ENCODE measurements around the gene ITFG2. TPM values are rescaled to one million over a fixed set of nuclear protein-coding genes. Genes with fewer than 3 reads are reported as not detected.
A peak's percentile ranks its signal among the peaks of the same experiment; 100 is the strongest.
"Not testable (repeated sequence)": the region's sequence is repeated elsewhere in the genome, so short reads cannot be mapped to it uniquely, and the experiment has no call there.

Gene ITFG2
- polyA plus RNA-seq (2014; cell fraction: cytosol; rRNA removed), result 45.1 and 55.1 TPM in 2 replicates
- 63.4 and 88.2 TPM in 2 replicates for polyA plus RNA-seq (2014; cell fraction: nucleus; rRNA removed)

DNA sequence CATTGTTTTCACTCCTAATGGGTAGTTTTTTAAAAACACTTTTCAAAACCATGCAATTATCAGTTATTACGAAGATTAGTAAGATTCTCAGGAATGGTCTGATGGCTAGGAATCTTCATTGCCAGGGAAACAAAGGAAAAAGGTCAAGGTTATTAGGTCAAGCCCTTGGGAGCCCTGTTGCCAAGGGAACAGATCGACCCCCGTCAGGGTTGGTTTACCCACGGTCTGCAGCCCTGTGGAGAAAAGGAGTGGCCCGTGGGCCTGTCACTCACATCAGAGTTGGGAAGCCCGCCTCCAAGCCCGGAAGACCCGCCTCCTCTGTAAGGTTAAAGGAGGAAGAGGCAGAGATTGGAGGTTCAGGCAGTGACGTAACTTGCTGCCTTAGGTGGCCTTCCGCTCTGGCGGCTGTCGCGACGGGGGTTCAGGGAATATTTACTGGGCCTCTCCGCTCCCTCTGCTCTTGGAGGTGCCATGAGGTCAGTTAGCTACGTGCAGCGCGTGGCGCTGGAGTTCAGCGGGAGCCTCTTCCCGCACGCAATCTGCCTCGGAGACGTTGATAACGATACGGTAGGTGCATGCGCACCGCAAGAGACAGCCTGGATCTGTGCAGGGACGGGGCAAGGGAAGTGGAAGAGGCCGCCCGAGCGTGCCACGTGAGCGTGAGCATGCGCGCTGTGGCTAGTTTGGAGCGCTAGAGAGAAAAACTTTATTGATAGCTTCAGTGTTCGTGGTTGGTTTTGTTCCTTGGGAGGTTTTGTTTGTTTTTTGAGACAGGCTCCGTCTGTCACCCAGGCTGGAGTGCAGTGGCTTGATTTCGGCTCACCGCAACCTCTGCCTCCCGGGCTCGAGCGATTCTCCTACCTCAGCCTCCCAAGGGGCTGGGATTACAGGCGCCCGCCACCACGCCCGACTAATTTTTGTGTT, at the start of gene ITFG2:
ITFG2 (plus strand) TSS at position 379 of the 924 bp plus-strand sequence; CDS start at position 472, 93 bp downstream.
- DNase-seq (ENCODE audit: low spot score), result peak; percentile 100

DNA sequence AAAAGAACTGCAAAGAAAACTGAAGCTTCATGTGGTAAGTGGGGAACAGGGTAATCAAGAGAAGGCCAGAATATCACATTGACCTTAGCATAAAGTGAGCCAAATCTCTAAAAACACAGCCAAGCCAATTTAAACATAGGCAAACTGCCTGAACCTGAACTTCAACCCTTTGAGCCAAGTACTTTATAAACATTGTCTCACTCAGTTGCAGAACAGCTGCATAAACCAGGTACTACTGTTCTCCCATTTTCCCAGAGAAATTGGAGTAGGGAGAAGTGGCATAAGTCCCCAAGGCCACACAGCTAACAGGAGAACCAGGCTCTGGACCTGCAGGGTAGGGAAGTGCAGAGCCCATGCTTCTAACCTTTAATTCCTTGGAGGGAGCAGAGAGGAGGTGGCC, 48.1 kb upstream of the ITFG2 start:
- DNase-seq (ENCODE audit: low spot score), result no peak

DNA sequence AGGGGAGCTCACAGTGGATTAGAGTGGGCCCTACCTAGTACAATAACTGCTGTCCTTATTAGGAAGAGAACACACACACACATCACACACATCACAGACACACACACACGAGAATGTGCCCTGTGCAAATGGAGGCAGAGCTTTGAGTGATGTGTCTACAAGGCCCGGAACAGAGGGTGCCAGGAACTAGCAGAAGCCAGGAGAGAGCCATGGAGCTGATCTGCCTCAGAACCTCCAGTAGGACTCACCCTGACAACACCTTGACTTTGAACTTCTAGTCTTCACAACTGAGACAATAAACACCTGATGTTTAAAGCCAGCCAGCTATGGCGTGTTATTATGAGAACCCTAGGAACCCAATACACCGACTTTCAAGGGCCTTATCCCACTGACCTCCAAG, 47.4 kb upstream of the ITFG2 start:
- DNase-seq (ENCODE audit: low spot score), result no peak

DNA sequence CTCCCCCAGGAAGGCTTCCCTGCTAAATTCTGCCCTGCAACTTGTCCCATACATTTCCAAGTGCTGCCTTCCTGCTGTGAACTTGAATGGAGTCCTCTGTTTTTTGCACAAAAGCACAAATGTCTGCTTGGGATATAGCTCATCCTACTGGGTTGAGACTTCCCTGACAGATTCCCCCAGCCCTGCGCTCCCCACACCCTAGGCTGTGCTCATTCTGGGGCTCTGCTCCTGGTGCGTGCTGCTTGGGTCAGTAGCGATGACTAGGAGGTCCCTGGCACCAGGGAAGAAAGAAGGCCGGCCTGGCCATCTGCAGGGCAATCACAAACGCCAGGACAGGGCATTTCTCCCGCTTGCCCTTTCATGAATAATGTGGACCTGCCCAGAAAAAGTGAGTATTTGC, 46.9 kb upstream of the ITFG2 start:
- DNase-seq (ENCODE audit: low spot score), result no peak

DNA sequence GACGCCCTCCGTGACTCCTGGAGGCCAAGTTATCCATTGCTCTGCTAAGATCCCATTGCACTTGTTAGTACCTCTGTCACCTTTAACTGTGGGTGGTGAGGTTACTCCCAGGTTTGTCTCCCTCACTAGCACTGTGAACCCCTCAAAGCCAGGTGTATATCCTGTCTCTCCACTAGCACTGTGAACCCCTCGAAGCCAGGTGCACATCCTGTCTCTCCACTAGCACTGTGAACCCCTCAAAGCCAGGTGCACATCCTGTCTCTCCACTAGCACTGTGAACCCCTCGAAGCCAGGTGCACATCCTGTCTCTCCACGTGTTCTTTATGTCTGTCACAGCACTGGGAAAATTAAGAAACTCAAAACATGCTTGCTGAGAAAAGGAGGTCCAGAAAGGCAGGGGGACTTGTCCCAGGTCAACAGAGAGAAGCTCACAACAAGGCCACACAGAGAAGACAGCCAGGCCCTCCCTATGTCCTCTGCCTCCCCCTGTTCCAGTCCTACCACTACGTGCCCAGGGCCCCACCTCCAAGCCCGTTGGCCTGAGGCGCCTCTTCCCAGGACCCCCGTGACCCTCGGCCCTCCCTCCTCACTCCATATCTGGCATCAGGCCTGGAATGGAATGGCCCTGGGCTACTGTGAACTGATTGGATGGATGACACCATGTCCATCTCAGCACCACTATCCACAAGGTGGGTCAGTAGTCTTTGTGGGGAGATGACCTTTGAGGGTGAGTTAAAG, 44.1 kb upstream of the ITFG2 start:
- no peak for DNase-seq (ENCODE audit: low spot score)

DNA sequence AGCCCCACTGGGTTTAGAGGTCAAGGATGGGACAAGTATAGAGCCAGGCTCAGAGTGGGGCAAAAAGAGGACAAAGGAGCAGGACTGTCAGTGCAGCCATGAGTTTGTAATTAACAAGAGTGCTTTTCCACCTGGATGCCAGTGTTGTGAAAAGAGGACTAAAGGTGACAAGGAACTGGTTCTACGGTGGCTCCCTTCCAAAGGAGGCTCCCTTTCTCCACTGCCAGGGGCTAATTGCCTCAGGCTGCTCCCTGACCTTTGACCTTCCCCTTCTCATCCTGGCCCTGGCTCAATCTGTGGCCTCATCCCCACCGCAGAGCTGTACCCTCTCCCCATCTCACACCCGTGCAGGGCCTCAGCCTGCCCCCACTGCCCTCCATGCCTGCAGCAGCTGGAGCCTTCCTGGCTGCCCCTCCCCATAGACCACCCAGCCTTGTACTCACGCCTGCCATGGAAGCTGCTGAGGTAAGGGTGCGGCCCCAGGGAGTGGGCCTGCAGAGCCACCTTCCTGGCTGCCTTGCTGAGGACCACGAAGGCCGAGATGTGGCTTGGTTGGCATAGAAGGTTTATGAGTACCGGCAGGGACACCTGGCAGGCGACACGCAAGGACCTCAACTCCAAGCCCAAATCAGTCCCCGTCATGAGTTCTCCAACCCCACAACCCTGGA, 42.5 kb upstream of the ITFG2 start:
- DNase-seq (ENCODE audit: low spot score), result no peak

DNA sequence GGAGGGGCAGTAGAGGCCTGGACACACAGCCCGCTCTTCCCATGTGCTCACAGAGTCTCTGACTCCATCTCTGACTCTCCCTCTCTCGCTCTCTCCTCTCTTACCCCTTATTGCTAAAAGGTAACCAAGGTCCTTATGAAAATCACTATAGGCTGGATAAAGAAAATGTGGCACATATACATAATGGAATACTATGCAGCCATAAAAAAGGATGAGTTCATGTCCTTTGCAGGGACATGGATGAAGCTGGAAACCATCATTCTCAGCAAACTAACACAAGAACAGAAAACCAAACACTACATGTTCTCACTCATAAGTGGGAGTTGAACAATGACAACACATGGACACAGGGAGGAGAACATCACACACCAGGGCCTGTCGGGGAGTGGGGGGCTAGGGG, 41.9 kb upstream of the ITFG2 start:
- DNase-seq (ENCODE audit: low spot score), result not testable (repeated sequence)

DNA sequence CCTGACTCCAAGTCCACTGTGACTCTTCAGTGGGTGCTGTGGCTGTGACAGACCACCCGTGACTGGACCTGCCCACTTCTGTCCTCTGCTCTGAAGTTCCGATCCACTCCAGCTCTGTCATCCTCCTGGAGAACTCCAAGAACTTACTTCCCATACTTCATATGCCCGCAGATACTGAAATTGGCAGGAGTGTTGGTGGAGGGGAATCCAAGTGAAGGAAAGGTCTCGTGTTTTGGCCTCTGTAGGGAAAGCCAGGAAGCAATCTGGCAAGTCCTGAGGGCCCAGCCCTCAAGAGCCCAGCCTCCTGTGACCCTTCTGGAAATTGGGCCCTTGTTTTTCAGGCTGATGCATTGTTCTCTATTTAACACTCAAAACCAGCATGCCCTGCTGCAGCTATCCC, 40.1 kb upstream of the ITFG2 start:
- DNase-seq (ENCODE audit: low spot score), result no peak

DNA sequence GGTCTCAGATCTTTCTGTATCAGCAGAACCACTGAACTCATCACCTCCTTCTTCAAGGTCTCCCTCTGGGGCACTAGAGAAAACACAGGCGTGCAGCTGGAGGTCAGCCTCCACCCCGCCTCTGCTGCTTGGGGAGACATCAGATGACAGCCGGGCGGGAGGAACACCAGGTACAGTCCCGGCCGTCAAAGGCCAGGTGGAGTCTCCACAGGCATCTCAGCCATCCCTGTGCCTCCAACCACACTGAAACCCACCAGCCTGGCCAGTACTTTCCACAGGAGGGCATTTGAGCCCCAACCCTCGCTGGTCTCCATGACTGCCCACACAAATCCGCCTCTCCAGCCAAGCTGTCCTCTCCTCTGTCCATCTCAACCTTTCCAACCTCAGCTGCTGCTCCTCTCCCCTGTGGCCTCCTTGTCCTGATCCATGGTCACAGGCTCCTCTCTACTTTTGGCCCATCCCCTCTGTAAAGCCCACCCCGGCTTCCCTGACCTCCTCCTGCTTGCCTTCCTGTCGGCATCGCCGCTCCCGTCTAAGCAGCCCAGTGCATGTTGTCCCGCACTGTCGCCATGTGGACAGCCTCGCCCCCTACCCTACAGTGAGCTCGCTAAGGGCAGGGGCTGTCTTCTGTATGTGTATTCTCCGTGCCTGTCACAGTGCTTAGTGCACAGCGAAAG, 39.1 kb upstream of the ITFG2 start:
- no peak for DNase-seq (ENCODE audit: low spot score)

DNA sequence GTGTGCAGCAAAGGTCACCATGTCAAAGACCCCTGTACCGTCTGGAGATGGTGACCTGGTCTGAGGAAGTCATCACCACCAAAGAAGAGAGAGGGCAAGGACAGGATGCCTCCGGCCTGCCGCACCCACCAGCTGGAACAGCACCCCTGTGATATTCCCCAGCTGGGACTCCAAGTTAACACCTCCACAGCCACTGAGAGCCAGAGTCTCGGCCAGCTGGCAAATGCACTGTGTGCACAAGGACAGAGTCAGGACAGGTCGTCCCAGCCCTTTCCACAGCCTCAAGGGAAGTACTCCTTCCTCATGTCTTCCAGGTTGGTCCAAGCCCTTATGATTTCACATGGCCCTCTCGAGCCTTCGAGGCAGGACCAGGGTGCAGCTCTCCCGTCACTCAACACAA, 37.0 kb upstream of the ITFG2 start:
- DNase-seq (ENCODE audit: low spot score), result no peak

DNA sequence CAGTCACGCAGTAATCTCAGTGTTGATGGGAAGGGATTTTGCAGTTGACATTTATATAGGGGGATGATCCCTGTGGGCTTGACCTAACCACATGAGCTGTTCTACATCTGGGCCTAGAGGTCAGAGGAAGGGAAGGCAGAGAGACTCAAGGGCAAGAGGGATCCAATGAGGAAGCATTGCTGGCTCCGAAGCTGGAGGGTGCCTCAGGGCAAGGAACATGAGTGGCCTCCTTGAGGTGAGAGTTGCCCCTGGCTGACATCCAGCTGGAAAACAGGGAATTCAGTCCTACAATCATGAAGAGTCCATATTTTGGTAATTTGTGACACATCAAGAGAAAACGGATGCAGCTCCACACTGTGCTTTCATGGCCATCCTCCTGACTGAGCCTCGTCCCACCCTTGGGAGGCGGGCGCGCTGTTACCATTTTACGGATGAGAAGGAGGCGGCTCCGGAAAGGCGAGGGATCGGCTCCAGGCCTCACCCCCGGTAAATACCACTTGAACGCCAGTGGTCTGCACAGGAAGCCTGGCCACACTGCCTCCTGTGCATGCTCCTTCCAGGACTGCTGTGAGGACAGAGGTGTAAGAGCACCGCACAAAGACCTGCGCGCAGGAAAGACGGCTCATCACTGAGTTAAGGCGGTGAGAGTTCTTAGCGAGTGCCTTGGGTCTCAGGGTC, 36.2 kb upstream of the ITFG2 start:
- DNase-seq (ENCODE audit: low spot score), result no peak

DNA sequence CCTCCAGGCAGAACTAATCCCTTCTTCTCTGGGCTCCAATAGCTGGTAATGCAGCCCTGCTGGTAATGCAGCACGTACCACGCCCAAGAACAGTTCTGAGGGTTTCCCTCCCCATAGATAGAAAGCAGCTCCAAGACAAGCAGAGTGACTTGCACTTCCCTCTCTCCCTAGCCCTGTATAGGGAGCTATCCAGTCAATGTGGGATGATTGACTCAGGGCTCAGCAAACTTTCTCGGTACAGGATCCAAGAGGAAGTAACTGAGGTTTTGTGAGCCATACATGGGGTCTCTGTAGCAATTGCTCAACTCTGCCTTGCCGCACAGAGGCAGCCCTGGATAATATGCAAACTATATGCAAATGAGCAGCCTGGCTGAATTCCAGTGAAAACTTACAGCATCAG, 33.2 kb upstream of the ITFG2 start:
- DNase-seq (ENCODE audit: low spot score), result no peak

DNA sequence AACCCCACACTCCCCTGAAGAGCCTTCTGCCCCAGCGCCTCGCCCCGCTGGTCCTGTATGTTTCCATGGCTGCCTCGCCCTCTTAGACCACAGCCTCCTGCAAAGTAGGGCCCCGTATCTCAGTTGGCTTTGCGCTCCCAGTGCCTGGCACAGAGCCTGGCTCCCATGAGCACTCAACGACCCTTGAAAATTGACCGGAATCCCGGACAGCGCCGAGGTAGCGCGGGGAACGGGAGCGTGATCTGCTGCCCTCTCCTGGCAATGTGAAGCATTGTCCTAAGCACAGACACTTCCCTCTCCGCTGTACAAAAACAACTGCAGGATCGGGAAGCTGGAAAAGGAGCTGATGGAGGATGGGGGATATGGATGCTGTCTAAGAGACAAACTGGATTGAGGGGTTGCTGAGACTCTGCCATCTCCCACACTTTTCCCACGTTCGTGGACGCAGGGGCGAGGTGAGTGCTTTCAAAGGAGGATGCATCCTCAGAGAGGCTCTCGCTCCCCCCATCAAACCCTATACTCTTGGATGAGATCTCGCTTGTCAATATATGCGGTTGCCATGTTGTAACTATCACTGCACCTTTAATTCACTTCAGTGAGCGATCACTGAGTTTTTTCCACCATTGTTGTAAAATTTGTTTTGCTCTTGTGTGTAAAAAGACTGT, 28.4 kb upstream of the ITFG2 start:
- peak; percentile 76 for DNase-seq (ENCODE audit: low spot score)

DNA sequence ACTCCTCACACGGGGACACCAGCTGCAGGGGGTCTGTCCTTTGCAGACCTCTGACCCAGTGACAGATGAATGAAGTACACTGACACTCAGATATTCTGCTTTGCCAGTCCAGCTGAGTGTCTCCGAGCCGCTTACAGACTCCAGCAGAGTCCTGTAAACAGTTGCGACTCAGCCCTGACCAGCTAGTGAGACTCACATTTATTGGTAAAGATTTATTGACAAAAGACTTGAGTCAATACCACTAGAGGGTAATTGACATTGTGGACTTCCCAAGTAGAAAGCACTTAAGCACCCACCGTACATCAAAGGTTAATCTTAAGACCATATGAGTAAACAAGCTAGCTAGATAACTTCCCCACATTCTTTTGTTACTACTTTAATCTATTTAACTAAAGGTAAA, 27.5 kb upstream of the ITFG2 start:
- DNase-seq (ENCODE audit: low spot score), result no peak

DNA sequence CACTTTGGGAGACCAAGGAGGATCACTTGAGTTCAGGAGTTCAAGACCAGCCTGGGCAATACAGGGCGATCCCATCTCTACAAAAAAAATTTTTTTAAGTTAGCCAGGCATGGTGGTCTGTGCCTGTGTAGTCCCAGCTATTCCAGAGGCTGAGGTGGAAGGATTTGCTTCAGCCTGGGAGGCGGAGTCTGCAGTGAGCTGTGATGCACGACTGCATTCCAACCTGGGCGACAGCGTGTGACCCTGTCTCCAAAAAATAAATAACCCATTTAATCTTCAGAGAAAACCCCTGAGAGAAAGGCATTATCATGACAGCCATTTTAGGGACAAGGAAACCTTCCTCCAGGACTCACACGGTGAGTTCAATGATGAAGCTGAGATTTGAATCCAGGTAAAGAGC, 21.4 kb upstream of the ITFG2 start:
- DNase-seq (ENCODE audit: low spot score), result no peak

DNA sequence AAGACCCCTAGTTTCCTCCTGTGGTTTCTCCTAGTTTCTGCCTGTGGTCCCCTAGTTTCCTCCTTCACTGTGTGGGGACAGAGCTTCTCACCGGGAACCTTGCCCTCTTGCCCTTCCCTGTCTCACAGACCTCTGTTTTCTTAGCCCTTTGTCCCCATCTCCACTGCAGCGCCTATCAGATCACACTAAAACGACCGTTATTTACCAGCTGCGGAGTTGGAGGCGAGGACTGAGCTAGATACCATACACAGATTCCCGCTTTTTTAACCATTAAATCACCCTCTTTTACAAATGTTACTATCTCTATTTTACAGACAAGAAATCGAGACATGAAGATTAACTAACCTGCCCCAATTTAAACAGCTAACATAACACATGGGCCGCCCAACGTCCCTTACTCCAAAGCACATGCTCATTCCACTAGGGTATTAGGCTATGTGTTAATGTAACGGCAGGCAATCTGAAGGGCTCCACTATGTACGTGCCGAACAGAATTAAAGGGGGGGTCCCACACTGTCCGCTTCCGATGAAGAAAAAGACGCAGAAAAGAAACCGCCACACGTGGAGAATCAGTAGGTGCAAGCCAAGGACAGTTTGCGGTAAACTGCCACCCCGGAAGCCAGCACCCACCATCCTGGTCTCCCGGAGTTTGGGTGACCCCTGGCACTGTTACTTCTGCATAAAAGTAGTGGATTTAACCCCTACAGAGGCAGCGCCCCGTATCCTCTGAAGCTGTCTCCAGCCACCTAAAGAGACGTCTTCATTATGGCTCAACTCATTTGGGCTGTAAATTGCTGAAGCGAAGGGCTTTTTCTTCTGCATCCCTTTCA, 19.6 kb upstream of the ITFG2 start:
- no peak for DNase-seq (ENCODE audit: low spot score)

DNA sequence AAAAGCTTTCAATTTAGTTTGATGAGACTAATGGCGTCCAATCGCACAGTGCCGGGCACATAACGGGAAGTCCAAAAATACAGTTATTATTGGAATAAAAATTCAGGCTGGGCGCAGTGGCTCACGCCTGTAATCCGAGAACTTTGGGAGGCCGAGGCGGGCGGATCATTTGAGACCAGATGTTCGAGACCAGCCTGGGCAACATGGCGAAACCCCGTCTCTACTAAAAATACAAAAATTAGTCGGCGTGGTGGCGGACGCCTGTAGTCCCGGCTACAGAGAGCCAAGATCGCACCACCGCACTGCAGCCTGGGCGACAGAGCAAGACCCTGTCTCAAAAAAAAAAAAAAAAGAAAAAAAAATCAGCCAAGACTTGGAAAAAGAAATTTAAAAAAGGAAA, 18.9 kb upstream of the ITFG2 start:
- no peak for DNase-seq (ENCODE audit: low spot score)

DNA sequence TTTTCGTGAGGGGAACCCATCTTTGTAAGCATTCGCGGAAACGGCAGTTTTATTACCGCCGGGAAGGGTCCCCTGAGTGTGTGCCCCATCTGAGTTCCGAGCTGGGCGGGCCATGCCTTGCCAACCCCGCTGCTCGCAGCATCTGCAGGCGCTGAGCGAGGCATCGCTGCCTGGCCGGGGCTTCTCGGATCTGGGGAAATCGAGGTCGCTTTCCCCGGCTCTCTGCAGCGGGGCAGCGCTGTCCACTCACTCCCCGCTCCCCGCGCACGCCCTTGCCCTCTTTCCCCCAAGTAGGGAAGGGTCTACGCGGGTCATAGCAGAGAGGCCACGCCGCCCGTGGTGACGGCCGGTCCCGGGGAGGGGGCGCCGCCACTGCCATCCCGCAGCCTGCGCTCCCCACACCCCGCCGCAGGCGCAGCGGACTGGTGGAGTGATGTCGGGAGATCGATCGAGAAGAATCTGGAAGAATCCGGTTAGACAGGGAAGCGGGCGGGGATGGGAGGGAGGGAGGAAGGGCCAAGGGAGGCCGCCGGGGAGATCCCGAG, 18.2 kb upstream of the ITFG2 start:
- DNase-seq (ENCODE audit: low spot score), result no peak

DNA sequence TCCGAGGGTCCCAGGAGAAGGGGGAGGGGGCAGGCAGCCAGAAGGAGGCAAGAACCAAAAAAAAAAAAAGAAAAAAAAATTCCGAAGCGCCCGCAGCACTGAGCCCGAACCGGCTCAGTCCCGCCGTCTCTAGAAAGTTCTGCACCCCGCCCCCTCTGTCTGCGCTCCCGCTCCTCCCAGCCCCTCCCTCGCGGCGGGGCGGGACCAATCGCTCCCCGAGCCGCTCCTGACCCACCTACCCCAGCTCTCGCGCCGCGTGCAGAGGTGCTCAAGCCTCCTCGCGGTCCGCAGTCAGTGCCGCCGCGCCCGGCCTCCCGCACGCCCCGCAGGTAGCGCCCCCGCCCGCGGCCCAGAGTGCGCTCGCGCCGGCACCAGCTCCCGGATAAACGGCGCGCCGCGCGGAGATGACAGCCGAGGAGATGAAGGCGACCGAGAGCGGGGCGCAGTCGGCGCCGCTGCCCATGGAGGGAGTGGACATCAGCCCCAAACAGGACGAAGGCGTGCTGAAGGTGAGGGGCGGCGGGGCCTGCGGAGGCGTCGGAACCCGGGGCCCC, 17.7 kb upstream of the ITFG2 start, which contains the start of gene FKBP4:
FKBP4 (plus strand) TSS at position 235 of the 554 bp plus-strand sequence; CDS start at position 405, 170 bp downstream.
- peak; percentile 88 for DNase-seq (ENCODE audit: low spot score)

All from SK-N-DZ (cell line).